Peyer's patch (tissue), 4 donors: ENCODE data around the gene CLINT1. TPM values are rescaled to one million over a fixed set of nuclear protein-coding genes. Genes with fewer than 3 reads are reported as not detected.

Experiments used
- DNase-seq, 3 donors: peaks; one replicate each; pipeline ENCODE4 v3.0.0-alpha.2; 2017 to 2019
- H3K27ac ChIP-seq, 4 donors: fragments of 200-600 bp; sonication (generic); one replicate each; pipeline ENCODE4 v1.5.1; 2016 to 2019
- H3K27me3 ChIP-seq, 2 donors: fragments of 200-600 bp; sonication (generic); one replicate each; pipeline ENCODE4 v1.5.1; 2019
- H3K36me3 ChIP-seq, 3 donors: fragments of 200-600 bp; sonication (generic); one replicate each; pipeline ENCODE4 v1.5.1; 2016 to 2019
- H3K4me1 ChIP-seq, 4 donors: fragments of 200-600 bp; sonication (generic); one replicate each; pipeline ENCODE4 v1.5.1; 2016 to 2019
- H3K4me3 ChIP-seq, 4 donors: fragments of 200-600 bp; sonication (generic); 1 replicate in 3 of 4; 2 replicates in 1 of 4; pipeline ENCODE4 v1.5.1; 2016 to 2019; ENCODE audit warnings: mild to moderate bottlenecking in 1 of 4
- H3K9me3 ChIP-seq, 4 donors: fragments of 200-600 bp; sonication (generic); one replicate each; pipeline ENCODE4 v1.5.1; 2016 to 2019; ENCODE audit warnings: mild to moderate bottlenecking in 1 of 4
- CTCF ChIP-seq, 6 experiments: fragments of 450-650 bp in 4 of 6; fragments of 200-600 bp in 2 of 6; sonication (generic) in 1 of 6; IDR thresholded peaks; one replicate each; pipeline ENCODE4 v1.5.1; 2017 to 2019; ENCODE audit warnings: antibody characterized with exemption in 6 of 6, mild to moderate bottlenecking in 3 of 6, moderate library complexity in 1 of 6
- POLR2A ChIP-seq, 2 donors: fragments of 450-650 bp; IDR thresholded peaks; one replicate each; pipeline ENCODE4 v1.5.1; 2017; ENCODE audit warnings: antibody characterized with exemption in 2 of 2, mild to moderate bottlenecking in 2 of 2, moderate library complexity in 2 of 2
- total RNA-seq, 4 donors: library from RNA; depleted of rRNA; stranded (reverse); fragments of >200 nt; gene quantifications; one replicate each; pipeline ENCODE4 v1.1.0, GENCODE V29; 2016

Gene CLINT1
- total RNA-seq, 4 donors from 2014 or later: 115 to 177 (median 133) TPM

GRCh38 chr5:157817928-157818327 is 41.0 kb downstream of the CLINT1 start:
- no peak for DNase-seq
- H3K27ac ChIP-seq: no peak overlapping the region
- H3K4me1 ChIP-seq: peaks cover 0 to 5% (median 0%) of the 10 kb centered on the region in 4 donors
- TF ChIP-seq POLR2A (IDR thresholded peaks at IDR 0.05) (no peak), CTCF (IDR thresholded peaks at IDR 0.05) (no peak)
- H3K27me3 ChIP-seq: no peaks in the 10 kb centered on the region
- H3K36me3 ChIP-seq: peaks cover 0 to 33% (median 0%) of the 10 kb centered on the region in 3 donors
- no peak overlapping the region for H3K4me3 ChIP-seq
- peaks cover 0 to 4% (median 0%) of the 10 kb centered on the region in 4 donors for H3K9me3 ChIP-seq

GRCh38 chr5:157817387-157817702 is 41.6 kb downstream of the CLINT1 start:
- DNase-seq: no peak
- Histone ChIP-seq H3K4me1 (peaks cover 0 to 5% (median 0%) of the 10 kb centered on the region in 4 donors), H3K27me3 (no peaks in the 10 kb centered on the region), H3K27ac (no peak overlapping the region), H3K4me3 (no peak overlapping the region), H3K36me3 (peaks cover 0 to 39% (median 0%) of the 10 kb centered on the region in 3 donors), H3K9me3 (peaks cover 0 to 4% (median 0%) of the 10 kb centered on the region in 4 donors)
- no peak for TF ChIP-seq CTCF (IDR thresholded peaks at IDR 0.05)
- no peak for TF ChIP-seq POLR2A (IDR thresholded peaks at IDR 0.05)

- Histone ChIP-seq H3K36me3 (peaks cover 0 to 44% (median 0%) of the 10 kb centered on the region in 3 donors), H3K4me3 (no peak overlapping the region), H3K27me3 (no peaks in the 10 kb centered on the region), H3K4me1 (peaks cover 0 to 4% (median 0%) of the 10 kb centered on the region in 4 donors), H3K27ac (no peak overlapping the region), H3K9me3 (no peaks in the 10 kb centered on the region)
- TF ChIP-seq POLR2A (IDR thresholded peaks at IDR 0.05) (no peak), CTCF (IDR thresholded peaks at IDR 0.05) (peak; percentile 17 to 66 (median 59))
- DNase-seq: no peak
These were observed 42.1 kb downstream of the CLINT1 start for GRCh38 chr5:157816682-157817386.

- Histone ChIP-seq H3K27me3 (no peaks in the 10 kb centered on the region), H3K36me3 (peaks cover 0 to 69% (median 0%) of the 10 kb centered on the region in 3 donors), H3K27ac (no peak overlapping the region), H3K4me1 (no peaks in the 10 kb centered on the region), H3K4me3 (no peak overlapping the region), H3K9me3 (no peaks in the 10 kb centered on the region)
- TF ChIP-seq POLR2A (IDR thresholded peaks at IDR 0.05) (no peak), CTCF (IDR thresholded peaks at IDR 0.05) (no peak)
- no peak for DNase-seq
These were observed 46.9 kb downstream of the CLINT1 start for GRCh38 chr5:157812086-157812485.

GRCh38 chr5:157808043-157808442 is 50.9 kb downstream of the CLINT1 start:
- DNase-seq: no peak
- Histone ChIP-seq H3K9me3 (no peaks in the 10 kb centered on the region), H3K4me1 (no peaks in the 10 kb centered on the region), H3K4me3 (no peak overlapping the region), H3K27me3 (no peaks in the 10 kb centered on the region), H3K27ac (no peak overlapping the region), H3K36me3 (peaks cover 0 to 67% (median 0%) of the 10 kb centered on the region in 3 donors)
- no peak for TF ChIP-seq CTCF (IDR thresholded peaks at IDR 0.05)
- TF ChIP-seq POLR2A (IDR thresholded peaks at IDR 0.05): no peak
